GM12872 (cell line): ENCODE data around the gene DENND1A.

Source experiments
- TF ChIP-seq, protein P1 (sequence below): IDR thresholded peaks from 3 replicates; pipeline ENCODE4 v1.5.1; 2011; ENCODE audit warnings: low read depth, mild to moderate bottlenecking, low read length, moderate library complexity; ENCODE audit not compliant: insufficient read depth

DENND1A gene

DNA sequence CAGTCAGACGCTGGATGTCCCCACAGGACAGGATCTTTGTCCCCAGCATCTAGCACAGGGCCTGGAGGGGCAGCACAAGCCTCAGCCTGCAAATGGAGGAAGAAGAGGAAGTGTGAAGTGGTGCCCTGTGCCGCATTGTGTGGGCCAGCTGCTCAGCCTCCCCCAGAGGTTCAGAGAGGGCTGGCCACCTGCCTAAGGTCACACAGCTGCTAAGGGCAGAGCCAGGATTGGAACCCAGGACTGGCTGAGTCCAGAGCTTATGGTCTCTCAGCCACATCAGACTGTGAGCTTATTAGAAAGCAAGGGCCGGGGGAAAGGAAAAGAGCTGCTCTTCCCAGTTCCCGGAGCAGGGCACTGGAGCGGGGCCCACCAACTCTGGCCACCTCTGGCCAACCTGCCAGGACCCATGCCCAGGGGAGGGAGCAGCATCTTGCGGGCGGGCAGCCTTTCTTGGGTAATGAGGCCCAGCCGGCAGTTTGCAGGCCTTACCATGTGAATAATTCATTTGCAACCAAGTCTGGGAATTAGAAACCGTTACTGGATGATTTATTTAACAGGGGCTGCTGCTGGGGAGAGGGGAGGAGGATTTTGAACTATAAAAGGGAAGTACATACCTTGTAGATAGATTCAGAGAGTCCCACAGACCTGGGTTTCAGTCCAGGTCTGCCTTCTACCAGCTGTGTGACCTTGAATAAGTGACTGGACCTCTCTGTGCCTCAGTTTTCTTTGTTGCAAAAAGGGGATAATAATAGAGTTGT lies 585.6 kb downstream of the DENND1A start:
- TF ChIP-seq, protein P1, sequence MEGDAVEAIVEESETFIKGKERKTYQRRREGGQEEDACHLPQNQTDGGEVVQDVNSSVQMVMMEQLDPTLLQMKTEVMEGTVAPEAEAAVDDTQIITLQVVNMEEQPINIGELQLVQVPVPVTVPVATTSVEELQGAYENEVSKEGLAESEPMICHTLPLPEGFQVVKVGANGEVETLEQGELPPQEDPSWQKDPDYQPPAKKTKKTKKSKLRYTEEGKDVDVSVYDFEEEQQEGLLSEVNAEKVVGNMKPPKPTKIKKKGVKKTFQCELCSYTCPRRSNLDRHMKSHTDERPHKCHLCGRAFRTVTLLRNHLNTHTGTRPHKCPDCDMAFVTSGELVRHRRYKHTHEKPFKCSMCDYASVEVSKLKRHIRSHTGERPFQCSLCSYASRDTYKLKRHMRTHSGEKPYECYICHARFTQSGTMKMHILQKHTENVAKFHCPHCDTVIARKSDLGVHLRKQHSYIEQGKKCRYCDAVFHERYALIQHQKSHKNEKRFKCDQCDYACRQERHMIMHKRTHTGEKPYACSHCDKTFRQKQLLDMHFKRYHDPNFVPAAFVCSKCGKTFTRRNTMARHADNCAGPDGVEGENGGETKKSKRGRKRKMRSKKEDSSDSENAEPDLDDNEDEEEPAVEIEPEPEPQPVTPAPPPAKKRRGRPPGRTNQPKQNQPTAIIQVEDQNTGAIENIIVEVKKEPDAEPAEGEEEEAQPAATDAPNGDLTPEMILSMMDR: no peak

DNA sequence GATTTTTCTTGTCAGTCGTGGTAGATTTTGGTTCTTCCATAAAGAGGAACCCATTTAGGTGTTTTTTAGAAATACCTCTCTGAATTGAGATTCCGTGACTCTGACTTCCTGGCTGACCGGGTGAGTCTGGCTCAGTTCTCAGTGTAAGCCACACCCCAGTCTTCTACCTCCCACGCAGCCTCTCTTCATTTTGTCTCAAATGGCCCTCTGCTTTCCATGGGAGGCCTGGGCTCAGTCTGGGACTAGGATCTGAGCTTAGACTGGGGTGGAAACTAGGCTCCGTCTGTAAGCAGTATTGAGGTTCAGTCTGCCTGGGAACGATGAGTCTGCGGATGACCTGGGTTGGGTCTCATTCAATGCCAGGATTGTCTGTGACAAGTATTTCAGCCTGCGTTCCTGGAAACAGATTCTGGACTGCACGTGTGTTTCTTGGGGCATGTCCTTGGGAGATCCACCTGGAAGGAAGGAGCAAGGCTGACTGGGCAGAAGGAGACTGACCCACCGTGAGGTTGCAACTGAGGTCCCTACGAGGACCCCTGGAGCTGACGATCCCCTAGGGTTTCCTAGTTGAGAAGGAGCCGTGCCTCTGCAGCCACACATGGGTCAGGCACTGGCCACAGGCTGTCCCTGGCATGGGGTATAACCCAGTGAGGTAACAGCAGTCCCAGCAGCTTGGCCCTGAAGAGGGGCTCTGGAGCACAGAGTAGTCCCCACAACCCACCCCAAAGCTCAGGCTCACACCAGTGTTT lies 586.3 kb downstream of the DENND1A start:
- TF ChIP-seq, protein P1: no peak

DNA sequence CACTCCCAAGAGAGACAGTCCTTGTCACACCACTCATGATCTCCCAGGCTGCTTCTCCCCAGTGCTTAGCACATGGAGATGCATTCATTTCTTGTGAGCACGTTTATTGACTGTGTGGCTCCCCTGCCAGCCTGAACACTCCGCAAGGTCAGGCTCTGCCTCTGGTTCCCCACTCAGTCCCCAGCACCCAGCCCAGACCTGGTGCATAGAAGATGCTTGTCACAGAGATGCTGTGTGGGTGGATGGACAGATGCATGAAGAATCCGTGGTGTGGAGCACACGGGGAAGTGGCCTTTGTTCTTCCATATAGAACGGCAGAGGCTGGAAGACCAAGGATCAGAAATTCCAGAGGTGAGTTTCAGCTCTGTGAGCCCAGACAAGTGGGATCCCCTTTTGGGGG lies 587.7 kb downstream of the DENND1A start:
- TF ChIP-seq, protein P1: no peak

DNA sequence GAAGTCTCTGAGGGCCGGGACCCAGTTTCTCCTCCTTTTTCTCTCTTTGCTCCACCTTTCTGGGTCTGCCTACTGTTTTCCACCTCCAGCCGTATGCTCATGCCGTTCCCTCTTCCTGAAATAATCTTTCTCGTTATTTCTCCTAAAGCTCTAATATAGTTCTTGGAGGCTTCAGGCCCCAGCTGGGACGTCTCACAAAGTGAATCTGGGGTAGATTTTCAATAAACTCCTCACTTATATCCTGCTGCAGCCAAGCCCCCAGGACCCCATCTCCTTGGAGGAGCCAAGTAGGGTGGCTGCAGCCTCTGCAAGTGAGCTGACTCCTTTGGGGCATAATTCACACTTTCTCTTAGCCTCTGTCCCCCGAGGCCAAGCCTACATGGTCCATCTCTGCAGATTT lies 588.1 kb downstream of the DENND1A start:
- TF ChIP-seq, protein P1: no peak

DNA sequence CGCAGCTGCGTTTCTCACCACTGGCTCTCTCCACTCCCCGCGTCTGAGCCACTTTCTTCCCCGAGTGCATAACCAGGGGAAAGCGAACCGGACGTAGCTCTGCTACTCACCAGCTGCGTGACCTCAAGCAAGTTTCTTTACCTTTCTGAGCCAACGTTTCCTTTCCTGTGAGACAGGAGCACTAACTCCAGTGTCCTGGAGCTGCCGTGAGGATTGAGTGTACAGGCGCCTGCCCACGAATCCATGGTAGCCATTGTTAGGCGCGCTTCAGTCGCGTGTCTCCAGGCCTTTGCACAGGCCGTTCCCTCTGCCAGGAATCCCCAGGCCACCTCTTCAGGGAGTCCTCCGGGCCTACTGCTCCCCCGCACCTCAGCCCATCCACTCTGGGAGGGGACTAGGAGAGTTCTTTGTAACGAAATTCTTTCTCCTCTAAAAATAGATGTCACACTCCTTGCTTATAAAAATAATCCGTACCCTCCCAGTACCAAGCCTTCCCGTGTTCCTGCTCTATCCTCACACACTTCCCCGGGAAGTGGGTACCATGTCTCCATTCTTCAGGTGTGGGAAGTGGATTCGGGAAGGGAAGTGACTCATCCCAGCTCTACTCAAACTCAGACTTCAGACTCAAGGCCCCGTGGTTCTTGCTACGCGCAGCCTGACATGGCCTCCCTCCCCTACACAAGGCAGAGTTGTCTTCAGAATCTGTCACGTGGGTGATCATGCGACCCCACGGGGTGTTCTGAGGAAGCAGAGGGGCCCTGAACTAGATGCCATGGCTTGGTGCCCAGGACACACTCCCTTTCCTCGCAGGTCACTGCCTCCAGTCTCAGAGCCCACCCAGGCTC lies 590.0 kb downstream of the DENND1A start:
- TF ChIP-seq, protein P1: no peak

DNA sequence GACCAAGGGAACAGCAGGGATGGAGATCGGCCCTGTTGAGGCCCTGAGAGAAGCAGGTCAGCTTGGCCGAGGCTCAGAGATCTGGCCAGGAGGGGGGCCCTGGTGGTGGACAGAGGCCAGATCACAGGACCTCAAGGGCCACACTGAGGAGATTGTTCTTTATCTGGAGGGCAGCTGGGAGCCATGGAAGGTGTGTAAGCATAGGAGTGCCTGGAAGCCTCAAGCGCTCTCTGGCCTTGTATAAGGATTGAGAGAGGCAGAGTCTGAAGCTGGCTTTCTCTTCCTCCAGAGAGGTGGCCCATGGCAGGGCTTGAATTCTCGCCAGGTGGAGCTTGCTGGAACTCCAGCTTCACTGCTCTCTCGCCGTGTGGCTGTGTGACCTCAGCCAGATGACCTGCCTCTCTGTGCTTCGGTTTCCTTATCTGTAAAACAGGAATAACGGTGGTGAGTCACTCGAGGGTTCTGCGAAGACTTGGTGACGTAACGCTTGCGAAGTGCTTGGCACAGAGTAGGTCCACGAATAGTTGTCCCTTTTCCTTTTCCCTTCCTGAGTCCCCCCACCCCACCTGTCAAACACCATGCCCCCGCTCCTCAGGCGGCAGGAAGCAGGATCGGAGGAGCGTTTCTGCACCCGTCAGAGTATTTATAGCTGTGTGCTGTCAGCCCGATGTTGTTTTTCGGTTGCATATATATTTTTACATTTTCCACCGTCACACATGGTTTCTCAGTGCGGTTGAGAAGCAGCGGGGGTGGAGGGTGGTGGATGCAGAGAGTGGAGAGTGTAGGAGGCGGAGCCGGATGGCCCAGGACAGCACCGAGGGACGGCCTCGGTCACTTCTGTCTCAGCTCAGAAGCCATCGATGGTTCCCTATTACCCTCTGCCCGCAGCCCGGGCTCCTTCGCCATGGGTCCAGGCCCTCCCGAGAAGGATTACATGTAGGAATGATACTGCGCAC lies 590.9 kb downstream of the DENND1A start:
- TF ChIP-seq, protein P1: 0 out of 3 replicates have a peak, but pooled peaks have one; percentile 27
